Esophagus muscularis mucosa (tissue), 4 donors: ENCODE data around the gene C9orf85. TPM values are rescaled to one million over a fixed set of nuclear protein-coding genes. Genes with fewer than 3 reads are reported as not detected.
"Not testable (repeated sequence)": the region's sequence is repeated elsewhere in the genome, so short reads cannot be mapped to it uniquely, and the experiment has no call there.

ENCODE experiments used
- DNase-seq: peaks from one replicate; pipeline ENCODE4 v3.0.0-alpha.2; 2017; ENCODE audit errors: extremely low spot score
- H3K27ac ChIP-seq, 4 donors: fragments of 200-600 bp; sonication (generic); replicated peaks in 1 of 4; 1 replicate in 3 of 4; 2 replicates in 1 of 4; pipeline ENCODE4 v1.5.1; 2016 to 2019; ENCODE audit warnings: mild to moderate bottlenecking in 1 of 4
- H3K27me3 ChIP-seq, 4 donors: fragments of 200-600 bp; sonication (generic); one replicate each; pipeline versions ENCODE4 v1.5.1 to v1.6.0; 2016 to 2019
- H3K36me3 ChIP-seq, 4 donors: fragments of 200-600 bp; sonication (generic); one replicate each; pipeline ENCODE4 v1.5.1; 2016 to 2019
- H3K4me1 ChIP-seq, 4 donors: fragments of 200-600 bp; sonication (generic); one replicate each; pipeline ENCODE4 v1.5.1; 2016 to 2019
- H3K4me3 ChIP-seq, 4 donors: fragments of 200-600 bp; sonication (generic); 1 replicate in 2 of 4; 2 replicates in 2 of 4; pipeline ENCODE4 v1.5.1; 2016 to 2019; ENCODE audit warnings: mild to moderate bottlenecking in 4 of 4, moderate library complexity in 1 of 4
- H3K9me3 ChIP-seq, 4 donors: fragments of 200-600 bp; sonication (generic); 1 replicate in 3 of 4; 2 replicates in 1 of 4; pipeline ENCODE4 v1.5.1; 2016 to 2019
- EP300 ChIP-seq: sonication (generic); formaldehyde crosslinking; IDR thresholded peaks from one replicate; pipeline ENCODE4 v1.6.1; 2017; ENCODE audit warnings: antibody characterized with exemption
- POLR2A ChIP-seq: fragments of 450-650 bp; IDR thresholded peaks from one replicate; pipeline ENCODE4 v1.6.1; 2017; ENCODE audit warnings: antibody characterized with exemption, moderate library complexity, mild to moderate bottlenecking, low read depth
- POLR2AphosphoS5 ChIP-seq, 2 donors: sonication (generic); formaldehyde crosslinking; IDR thresholded peaks; one replicate each; pipeline ENCODE4 v1.6.1; 2017; ENCODE audit warnings: antibody characterized with exemption in 2 of 2
- WGBS: methylation state at CpG from one replicate; pipeline ENCODE4 v1.1.5; 2018; 5-methylcytosine and 5-hydroxymethylcytosine counted together
- intact Hi-C: fragments of 100-400 bp; cut with DNase I; formaldehyde crosslinking; loops from one replicate; pipeline ENCODE4 v1.15.1; 2023
- total RNA-seq, 4 donors: library from RNA; depleted of rRNA; stranded (reverse); fragments of >200 nt; gene quantifications; one replicate each; pipeline versions ENCODE4 v1.1.0 to v1.2.1, GENCODE V29; 2016
- TF ChIP-seq, protein P1 (sequence below), 3 experiments: fragments of 200-600 bp in 2 of 3; fragments of 450-650 bp in 1 of 3; sonication (generic) in 2 of 3; IDR thresholded peaks; one replicate each; pipeline ENCODE4 v1.5.1; 2017 to 2019; ENCODE audit warnings: antibody characterized with exemption in 3 of 3, mild to moderate bottlenecking in 2 of 3, moderate library complexity in 1 of 3

C9orf85 gene
- total RNA-seq, 4 donors from 2014 or later, result 5.8 to 12.3 (median 8.5) TPM

DNA sequence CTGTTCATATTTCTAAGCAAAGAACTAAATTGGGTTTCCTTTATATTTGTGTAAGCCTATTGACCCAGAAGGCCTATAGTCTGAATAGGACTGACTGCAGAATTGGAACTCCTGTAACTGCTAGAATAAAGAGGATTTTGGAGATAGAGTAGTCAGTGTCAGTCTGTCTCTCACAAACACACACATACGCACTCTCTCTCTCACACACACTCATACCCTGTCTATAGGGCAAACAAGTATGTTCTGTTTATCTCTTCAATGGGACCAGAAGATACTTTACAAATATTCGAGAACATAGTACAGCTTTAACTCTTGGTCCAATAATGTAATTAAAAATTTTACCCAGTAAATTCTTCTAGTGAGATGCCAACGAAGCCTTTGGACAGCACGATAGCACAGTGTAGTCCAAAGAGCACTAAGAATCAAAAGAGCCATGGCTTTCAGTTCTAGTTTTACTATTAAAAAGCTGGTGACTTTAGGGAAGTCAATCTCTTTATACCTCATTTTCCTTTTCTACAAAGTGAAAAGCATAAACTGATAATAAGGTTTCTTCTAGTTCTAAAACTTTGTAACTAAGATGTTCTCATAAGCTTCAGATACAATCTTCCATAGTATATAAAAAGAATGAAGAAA lies 19.8 kb upstream of the C9orf85 start:
- H3K4me3 ChIP-seq, result no peak overlapping the region
- no peak overlapping the region for H3K27ac ChIP-seq
- no peak for DNase-seq
- intact Hi-C loops, result loop anchor here (5.0 kb wide), 1 partner anchor 69 kb away; no protein-coding TSS in a partner anchor
- peaks cover 0 to 40% (median 26%) of the 10 kb centered on the region in 4 donors for H3K4me1 ChIP-seq
- no peaks in the 10 kb centered on the region for H3K27me3 ChIP-seq
- H3K9me3 ChIP-seq, result no peaks in the 10 kb centered on the region
- 89% methylated on average over 4 of the region's 4 CpGs for WGBS
- TF ChIP-seq POLR2AphosphoS5 (IDR thresholded peaks at IDR 0.05) (no peak), EP300 (no peak), POLR2A (no peak)
- TF ChIP-seq, protein P1, sequence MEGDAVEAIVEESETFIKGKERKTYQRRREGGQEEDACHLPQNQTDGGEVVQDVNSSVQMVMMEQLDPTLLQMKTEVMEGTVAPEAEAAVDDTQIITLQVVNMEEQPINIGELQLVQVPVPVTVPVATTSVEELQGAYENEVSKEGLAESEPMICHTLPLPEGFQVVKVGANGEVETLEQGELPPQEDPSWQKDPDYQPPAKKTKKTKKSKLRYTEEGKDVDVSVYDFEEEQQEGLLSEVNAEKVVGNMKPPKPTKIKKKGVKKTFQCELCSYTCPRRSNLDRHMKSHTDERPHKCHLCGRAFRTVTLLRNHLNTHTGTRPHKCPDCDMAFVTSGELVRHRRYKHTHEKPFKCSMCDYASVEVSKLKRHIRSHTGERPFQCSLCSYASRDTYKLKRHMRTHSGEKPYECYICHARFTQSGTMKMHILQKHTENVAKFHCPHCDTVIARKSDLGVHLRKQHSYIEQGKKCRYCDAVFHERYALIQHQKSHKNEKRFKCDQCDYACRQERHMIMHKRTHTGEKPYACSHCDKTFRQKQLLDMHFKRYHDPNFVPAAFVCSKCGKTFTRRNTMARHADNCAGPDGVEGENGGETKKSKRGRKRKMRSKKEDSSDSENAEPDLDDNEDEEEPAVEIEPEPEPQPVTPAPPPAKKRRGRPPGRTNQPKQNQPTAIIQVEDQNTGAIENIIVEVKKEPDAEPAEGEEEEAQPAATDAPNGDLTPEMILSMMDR (IDR thresholded peaks at IDR 0.05), result no peak
- H3K36me3 ChIP-seq, result no peaks in the 10 kb centered on the region

DNA sequence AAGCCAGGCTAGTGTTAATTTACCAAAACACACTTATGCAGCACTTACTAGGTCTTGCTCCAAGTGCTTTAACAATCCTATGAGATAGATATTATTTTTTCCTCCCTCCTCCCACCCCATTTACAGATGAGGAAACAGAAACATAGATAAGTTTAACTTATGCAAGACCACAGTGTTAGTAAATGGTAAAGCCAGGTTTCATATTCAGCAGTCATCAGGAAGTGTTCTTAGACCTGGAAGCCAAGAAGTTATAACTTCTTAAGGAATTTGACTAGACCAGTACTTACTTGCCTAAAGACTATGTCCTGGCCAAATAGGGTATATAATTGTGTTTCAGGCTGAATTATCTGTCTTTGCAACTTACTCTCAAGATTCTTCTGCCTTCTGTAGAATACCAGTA lies 16.3 kb upstream of the C9orf85 start:
- no peak for DNase-seq
- TF ChIP-seq EP300 (no peak), POLR2AphosphoS5 (IDR thresholded peaks at IDR 0.05) (no peak), POLR2A (no peak)
- TF ChIP-seq, protein P1 (IDR thresholded peaks at IDR 0.05), result no peak
- intact Hi-C loops, result no loop called here

DNA sequence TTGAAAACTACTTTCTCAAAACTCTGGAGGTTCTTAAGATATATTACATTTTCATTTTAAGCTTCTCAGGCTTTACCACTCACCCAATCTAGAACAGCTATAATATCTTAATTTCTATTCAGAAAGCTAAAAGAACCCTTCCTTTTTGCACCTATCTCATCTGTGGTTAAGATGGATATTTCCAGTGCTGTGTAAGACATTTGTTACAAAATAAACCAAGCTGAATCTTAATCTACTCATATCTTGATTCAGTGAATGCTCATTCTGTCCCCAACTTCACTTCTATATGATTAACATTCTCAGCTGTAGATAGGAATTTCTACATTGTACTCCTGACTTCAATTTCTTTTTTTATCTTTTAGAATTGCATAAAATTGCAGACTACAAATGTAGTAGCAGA lies 15.5 kb upstream of the C9orf85 start:
- no peaks in the 10 kb centered on the region for H3K36me3 ChIP-seq
- no peak for TF ChIP-seq POLR2AphosphoS5 (IDR thresholded peaks at IDR 0.05)
- no peak for TF ChIP-seq POLR2A
- intact Hi-C loops, result no loop called here
- H3K27ac ChIP-seq, result no peak overlapping the region
- H3K27me3 ChIP-seq, result no peaks in the 10 kb centered on the region
- H3K4me1 ChIP-seq, result peaks cover 4 to 40% (median 26%) of the 10 kb centered on the region in 4 donors
- H3K9me3 ChIP-seq, result no peaks in the 10 kb centered on the region
- H3K4me3 ChIP-seq, result no peak overlapping the region
- no peak for DNase-seq

More for the DNA sequence above, 16.3 kb upstream of the C9orf85 start:
- Histone ChIP-seq H3K9me3 (no peaks in the 10 kb centered on the region), H3K4me1 (peaks cover 4 to 48% (median 33%) of the 10 kb centered on the region in 4 donors), H3K27me3 (no peaks in the 10 kb centered on the region), H3K36me3 (no peaks in the 10 kb centered on the region), H3K4me3 (no peak overlapping the region), H3K27ac (no peak overlapping the region)

DNA sequence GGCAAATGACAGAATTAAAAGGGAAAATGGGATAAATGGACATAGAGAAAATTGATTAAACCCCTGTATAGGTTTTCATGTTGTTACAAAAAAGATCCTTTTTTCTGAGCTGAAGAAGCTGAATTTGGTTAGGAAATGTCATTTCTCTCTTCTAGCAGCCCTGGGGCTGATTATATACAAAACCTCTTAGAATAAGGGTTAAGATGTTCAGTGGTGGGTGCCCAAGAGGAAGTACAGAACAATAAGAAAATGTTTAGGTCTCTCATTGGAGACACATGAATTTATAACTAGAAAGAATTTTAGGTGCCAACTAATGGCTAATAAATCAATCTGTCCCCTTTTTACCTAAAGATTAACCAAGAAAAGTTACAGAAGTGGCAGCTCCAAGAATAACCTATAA lies 14.7 kb upstream of the C9orf85 start:
- no peak for TF ChIP-seq POLR2AphosphoS5 (IDR thresholded peaks at IDR 0.05)
- no peak for TF ChIP-seq EP300
- no peak for TF ChIP-seq POLR2A
- TF ChIP-seq, protein P1 (IDR thresholded peaks at IDR 0.05), result no peak
- no peak overlapping the region for H3K4me3 ChIP-seq
- H3K27me3 ChIP-seq, result no peaks in the 10 kb centered on the region
- H3K9me3 ChIP-seq, result no peaks in the 10 kb centered on the region
- H3K4me1 ChIP-seq, result peaks cover 4 to 32% (median 23%) of the 10 kb centered on the region in 4 donors
- intact Hi-C loops, result no loop called here
- no peaks in the 10 kb centered on the region for H3K36me3 ChIP-seq
- no peak for DNase-seq
- H3K27ac ChIP-seq, result no peak overlapping the region

DNA sequence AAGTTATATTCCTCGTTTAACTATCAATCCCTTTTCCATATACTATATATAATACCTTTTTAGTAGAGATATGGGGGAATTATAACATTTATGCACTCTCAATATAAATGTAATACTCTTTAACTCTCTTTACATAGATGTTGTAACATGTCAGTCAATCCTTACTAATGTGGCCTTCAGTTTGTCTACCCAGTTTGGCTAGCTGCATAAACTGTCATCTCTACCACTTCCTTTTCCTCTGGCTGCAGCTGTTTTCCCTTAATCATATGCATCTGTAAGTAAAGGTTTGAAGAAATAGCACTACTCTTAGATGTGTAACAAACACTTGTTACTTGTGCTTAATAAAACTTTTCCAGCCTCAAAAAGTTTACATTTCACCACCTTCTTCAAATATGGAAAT lies 13.9 kb upstream of the C9orf85 start:
- DNase-seq, result no peak
- peaks cover 4 to 39% (median 26%) of the 10 kb centered on the region in 4 donors for H3K4me1 ChIP-seq
- TF ChIP-seq, protein P1 (IDR thresholded peaks at IDR 0.05), result no peak
- TF ChIP-seq POLR2A (no peak), EP300 (no peak), POLR2AphosphoS5 (IDR thresholded peaks at IDR 0.05) (no peak)
- H3K4me3 ChIP-seq, result no peak overlapping the region
- no peaks in the 10 kb centered on the region for H3K27me3 ChIP-seq
- no peak overlapping the region for H3K27ac ChIP-seq
- 71% methylated on average over 1 of the region's 1 CpG for WGBS
- intact Hi-C loops, result no loop called here
- no peaks in the 10 kb centered on the region for H3K36me3 ChIP-seq
- no peaks in the 10 kb centered on the region for H3K9me3 ChIP-seq

DNA sequence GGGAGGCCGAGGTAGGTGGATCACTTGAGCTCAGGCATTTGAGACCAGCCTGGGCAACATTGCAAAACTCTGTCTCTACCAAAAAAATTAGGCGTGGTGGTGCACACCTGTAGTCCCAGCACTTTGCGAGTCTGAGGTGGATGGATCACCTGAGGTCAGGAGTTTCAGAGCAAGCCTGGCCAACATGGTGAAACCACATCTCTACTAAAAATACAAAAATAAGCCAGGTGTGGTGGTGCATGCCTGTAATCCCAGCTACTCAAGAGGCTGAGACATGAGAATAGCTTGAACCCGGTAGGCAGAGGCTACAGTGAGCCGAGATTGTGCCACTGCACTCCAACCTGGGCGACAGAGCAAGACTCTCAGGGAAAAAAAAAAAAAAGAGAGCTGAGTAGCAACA lies 12.7 kb upstream of the C9orf85 start:
- WGBS, result 93% methylated on average over 5 of the region's 6 CpGs
- H3K27ac ChIP-seq, DNase-seq, H3K4me3 ChIP-seq, H3K9me3 ChIP-seq, H3K36me3 ChIP-seq, H3K27me3 ChIP-seq, intact Hi-C loops: not testable (repeated sequence)
- peaks cover 4 to 50% (median 31%) of the 10 kb centered on the region in 4 donors for H3K4me1 ChIP-seq
